IPS-15b (cell line): Measurements from ENCODE around the gene SNX9.
"Not testable (repeated sequence)": the region's sequence is repeated elsewhere in the genome, so short reads cannot be mapped to it uniquely, and the experiment has no call there.

Experiments used
- H3K27me3 ChIP-seq: one replicate; pipeline ENCODE4 v1.6.1; 2013; ENCODE audit warnings: low read length; ENCODE audit not compliant: control insufficient read depth, insufficient read depth
- H3K36me3 ChIP-seq: one replicate; pipeline ENCODE4 v1.6.1; 2013; ENCODE audit warnings: low read length; ENCODE audit not compliant: control insufficient read depth, insufficient read depth
- H3K4me1 ChIP-seq: one replicate; pipeline ENCODE4 v1.6.1; 2013; ENCODE audit warnings: mild to moderate bottlenecking, low read length; ENCODE audit not compliant: control insufficient read depth, insufficient read depth
- H3K4me3 ChIP-seq: one replicate; pipeline ENCODE4 v1.5.1; 2013; ENCODE audit warnings: low read depth, low read length
- H3K9ac ChIP-seq: one replicate; pipeline ENCODE4 v1.6.1; 2013; ENCODE audit warnings: low read depth, mild to moderate bottlenecking, low read length
- H3K9me3 ChIP-seq: one replicate; pipeline ENCODE4 v1.6.1; 2013; ENCODE audit warnings: mild to moderate bottlenecking, low read length; ENCODE audit not compliant: control insufficient read depth, insufficient read depth

Gene SNX9

DNA sequence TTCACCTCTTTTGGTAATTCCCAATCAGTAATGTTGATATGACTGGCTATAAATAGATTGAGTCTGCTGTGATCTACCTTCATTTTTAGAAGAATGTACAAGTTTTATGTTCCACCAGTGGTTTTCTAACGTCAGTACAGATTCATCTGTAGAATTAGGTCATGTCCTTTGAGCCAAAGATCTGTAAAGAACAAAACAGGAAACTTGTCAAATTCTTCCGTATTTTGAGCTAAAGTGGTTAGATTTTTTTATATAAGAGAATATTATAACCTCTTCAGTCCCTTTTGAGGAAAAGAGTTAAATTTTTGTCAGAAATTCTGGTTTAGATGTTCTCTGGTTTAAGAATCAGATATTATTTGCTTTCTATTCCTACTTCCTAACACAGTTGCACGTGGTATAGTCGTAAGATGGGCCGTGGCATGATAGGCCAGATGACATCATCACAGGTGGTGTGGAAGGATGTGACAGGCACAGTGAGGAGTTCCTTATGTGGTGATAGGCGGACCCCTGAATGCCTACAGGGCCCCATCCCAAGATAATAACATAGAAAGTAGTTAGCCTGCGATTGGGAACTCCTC lies 62.3 kb downstream of the SNX9 start:
- Histone ChIP-seq H3K9me3 (no peaks in the 10 kb centered on the region), H3K27me3 (no peaks in the 10 kb centered on the region), H3K36me3 (peaks cover 7% of the 10 kb centered on the region), H3K9ac (no peak overlapping the region), H3K4me3 (no peak overlapping the region), H3K4me1 (peaks cover 2% of the 10 kb centered on the region)

DNA sequence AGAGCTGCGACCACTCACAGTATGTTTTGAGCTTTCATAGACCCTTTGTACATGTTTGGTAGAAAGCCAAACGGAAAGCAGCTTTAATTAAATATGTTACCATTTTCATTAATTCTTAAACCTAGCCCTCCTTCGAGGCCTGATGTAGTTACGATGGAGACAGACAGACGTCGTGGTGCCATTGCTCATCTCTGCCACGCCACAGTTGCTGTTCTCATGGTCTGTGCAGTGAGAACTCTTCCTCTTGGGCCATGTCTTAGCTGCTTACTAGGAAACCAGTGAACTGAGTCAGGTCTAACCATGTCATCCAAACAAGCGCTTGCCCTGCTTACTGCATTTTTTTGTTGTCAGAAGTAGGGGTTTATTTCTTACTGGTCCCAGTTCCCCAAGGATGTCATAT lies 62.8 kb downstream of the SNX9 start:
- H3K9ac ChIP-seq, result no peak overlapping the region
- no peaks in the 10 kb centered on the region for H3K9me3 ChIP-seq
- peaks cover 7% of the 10 kb centered on the region for H3K36me3 ChIP-seq
- no peaks in the 10 kb centered on the region for H3K4me1 ChIP-seq
- no peaks in the 10 kb centered on the region for H3K27me3 ChIP-seq
- no peak overlapping the region for H3K4me3 ChIP-seq

DNA sequence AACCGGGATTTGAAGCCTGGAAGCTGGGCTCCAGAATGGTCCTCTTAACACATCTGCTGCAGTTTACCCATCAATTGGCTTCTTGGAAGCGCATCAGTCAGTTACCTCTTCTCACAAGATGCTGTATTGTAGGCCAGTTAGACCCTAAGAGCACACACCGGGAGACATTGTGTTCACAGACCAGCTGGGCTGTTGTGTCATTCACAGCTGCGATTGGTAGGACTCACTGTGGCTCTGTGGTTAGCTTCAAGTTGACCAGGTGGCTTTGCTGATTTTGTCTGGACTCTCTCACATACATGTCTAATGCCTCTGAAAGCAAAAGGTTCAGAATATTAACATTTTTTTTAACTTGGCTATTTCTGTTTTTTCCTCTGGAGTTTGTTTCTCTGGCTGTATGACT lies 64.8 kb downstream of the SNX9 start:
- Histone ChIP-seq H3K9me3 (no peaks in the 10 kb centered on the region), H3K4me1 (no peaks in the 10 kb centered on the region), H3K9ac (no peak overlapping the region), H3K27me3 (no peaks in the 10 kb centered on the region), H3K4me3 (no peak overlapping the region), H3K36me3 (peaks cover 7% of the 10 kb centered on the region)

DNA sequence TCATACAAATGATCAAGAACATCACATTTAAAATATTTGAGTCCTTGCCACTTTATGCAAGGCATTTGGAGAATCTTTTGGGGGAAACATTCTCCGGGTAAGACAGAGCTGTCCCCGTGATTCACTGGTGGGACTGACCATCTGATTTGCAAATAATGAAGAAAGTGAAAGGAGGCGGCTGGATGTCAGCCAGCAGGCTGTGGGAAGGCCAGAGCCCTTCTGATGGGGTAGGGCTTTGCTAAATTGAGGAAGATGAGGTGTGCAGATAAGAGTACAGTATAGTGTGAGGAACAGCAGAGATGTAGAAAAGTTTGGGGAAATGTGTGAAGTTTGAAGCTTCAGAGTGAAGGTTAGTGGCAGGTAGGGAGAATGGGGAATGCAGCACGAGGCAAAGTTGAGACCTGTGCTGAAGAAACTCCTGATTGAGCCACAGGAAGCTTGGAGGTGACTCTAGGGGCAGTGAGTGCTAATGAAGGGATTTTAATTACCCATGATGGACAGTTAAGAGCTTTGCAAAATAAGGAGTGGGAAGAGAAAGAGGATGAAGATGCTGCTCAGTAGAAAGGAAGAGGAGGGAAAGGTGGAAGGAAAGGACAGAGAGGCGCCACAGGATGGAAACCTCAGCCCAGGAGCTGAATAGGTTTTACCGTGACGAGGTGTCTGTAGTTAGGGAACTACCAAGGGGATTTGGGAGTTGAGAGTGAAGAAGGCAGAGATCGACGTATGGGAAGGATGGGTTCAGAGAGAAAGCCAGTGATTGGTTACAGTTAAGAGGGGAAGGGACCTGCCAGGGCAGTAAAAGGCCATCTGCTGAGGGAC lies 68.7 kb downstream of the SNX9 start:
- Histone ChIP-seq H3K4me3 (no peak overlapping the region), H3K9me3 (no peaks in the 10 kb centered on the region), H3K9ac (no peak overlapping the region), H3K36me3 (peaks cover 5% of the 10 kb centered on the region), H3K4me1 (no peaks in the 10 kb centered on the region), H3K27me3 (no peaks in the 10 kb centered on the region)

DNA sequence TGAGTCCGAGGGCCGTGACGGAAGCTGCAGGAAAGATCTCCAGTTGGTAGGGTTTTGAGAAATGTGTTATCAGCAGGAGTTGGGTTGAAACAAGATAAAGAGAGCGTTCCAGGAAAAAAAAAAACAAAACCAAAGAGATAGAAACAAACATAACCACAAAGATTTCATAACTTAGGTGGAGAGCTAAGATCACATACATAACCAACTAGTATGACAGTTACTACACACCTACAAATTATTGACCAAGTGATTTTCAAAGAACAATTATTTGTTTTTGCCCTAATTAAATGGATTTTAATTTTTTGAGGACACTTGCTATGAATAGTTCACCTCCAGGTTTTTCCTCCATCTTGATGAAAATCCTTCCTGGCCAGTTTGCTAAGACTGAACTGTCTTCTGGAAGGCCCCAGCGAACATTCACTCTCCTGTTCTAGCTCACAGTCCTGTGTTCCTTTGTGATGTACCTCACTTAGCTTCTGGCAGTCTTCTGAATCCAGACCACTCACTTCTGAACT lies 69.4 kb downstream of the SNX9 start:
- Histone ChIP-seq H3K4me3 (no peak overlapping the region), H3K9me3 (no peaks in the 10 kb centered on the region), H3K36me3 (peaks cover 10% of the 10 kb centered on the region), H3K9ac (no peak overlapping the region), H3K27me3 (no peaks in the 10 kb centered on the region), H3K4me1 (no peaks in the 10 kb centered on the region)

DNA sequence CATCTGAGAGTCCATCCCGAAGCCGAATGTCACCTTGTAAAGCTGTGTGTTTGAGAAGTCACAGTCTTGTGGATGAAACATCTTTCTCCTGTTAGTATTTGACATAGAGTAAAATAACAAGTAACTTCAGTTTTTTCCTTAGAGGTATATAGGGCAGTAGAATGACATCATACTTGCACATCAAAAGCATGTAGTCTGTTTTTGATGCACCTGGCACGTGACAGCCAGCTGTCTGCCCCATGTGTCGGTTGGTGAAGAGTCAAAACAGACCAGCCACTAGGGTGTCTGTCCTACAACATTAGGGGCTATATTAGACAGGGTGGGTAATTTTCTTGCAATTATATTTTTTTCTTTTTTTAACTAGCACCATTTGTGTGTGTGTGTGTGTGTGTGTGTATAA lies 70.2 kb downstream of the SNX9 start:
- H3K9me3 ChIP-seq, result no peaks in the 10 kb centered on the region
- H3K4me1 ChIP-seq, result no peaks in the 10 kb centered on the region
- H3K36me3 ChIP-seq, result peaks cover 11% of the 10 kb centered on the region
- no peak overlapping the region for H3K9ac ChIP-seq
- no peaks in the 10 kb centered on the region for H3K27me3 ChIP-seq
- no peak overlapping the region for H3K4me3 ChIP-seq

DNA sequence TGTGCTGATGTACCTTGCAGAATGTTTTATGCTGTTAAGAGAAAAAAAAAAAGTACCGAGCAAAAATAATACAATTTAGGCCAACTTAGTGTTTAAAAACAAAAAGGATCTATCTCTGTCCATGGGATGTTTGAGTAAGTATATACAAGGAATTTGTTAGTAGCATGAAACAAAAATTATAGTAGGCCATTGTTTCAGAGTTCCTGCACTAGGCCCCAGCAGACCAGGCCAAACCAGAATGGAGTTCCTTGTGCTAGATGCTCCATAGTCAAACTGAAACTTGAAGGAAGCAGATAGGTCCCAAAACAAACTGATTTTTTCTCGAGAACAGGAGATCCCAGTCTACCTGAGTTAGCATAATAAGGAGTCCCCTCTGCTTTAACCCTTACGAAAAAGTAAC lies 72.5 kb downstream of the SNX9 start:
- no peaks in the 10 kb centered on the region for H3K4me1 ChIP-seq
- no peak overlapping the region for H3K9ac ChIP-seq
- no peaks in the 10 kb centered on the region for H3K27me3 ChIP-seq
- H3K4me3 ChIP-seq, result no peak overlapping the region
- H3K9me3 ChIP-seq, result no peaks in the 10 kb centered on the region
- H3K36me3 ChIP-seq, result peaks cover 11% of the 10 kb centered on the region

DNA sequence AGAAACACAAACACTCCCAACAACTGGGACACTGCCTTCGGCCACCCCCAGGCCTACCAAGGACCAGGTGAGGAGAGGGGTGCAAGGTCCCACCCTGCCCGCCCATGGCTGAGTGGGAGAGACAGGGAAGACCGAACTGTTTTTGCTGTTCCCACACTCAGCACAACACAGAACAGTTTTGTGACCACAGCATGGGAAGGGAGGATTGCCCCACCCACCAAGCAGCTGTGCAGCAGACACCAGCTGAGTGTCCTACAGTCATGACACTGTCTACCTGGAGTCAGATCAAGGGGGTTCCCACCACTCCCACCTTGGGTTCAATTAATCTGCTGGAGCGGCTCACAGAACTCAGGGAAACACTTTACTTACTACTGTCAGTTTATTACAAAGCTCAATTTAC lies 73.9 kb downstream of the SNX9 start:
- Histone ChIP-seq H3K27me3 (no peaks in the 10 kb centered on the region), H3K36me3 (peaks cover 11% of the 10 kb centered on the region)

DNA sequence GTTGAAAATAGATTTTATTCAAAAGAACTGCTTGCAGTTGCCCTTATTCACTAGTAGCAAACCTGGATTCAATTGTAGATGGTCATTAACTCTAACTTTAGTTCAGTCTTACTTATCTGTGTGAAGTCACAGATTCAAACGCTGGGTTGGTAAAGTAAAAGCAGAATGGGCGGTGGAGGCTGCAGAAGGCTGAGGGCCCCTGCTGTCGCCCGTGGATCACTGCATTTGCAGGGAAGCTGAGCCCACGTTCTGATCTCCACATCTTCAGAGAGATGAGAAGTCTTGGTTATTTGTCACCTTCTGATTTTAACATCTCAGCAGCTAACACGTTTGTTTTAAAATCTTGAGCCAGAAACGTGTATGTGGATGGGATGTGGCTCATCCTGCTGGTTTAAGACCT lies 75.1 kb downstream of the SNX9 start:
- no peaks in the 10 kb centered on the region for H3K9me3 ChIP-seq
- no peak overlapping the region for H3K4me3 ChIP-seq
- no peak overlapping the region for H3K9ac ChIP-seq
- H3K27me3 ChIP-seq, result no peaks in the 10 kb centered on the region
- peaks cover 16% of the 10 kb centered on the region for H3K36me3 ChIP-seq
- H3K4me1 ChIP-seq, result no peaks in the 10 kb centered on the region

More for the DNA sequence above, 73.9 kb downstream of the SNX9 start:
- Histone ChIP-seq H3K9me3 (no peaks in the 10 kb centered on the region), H3K4me3 (no peak overlapping the region), H3K9ac (no peak overlapping the region), H3K4me1 (no peaks in the 10 kb centered on the region)

DNA sequence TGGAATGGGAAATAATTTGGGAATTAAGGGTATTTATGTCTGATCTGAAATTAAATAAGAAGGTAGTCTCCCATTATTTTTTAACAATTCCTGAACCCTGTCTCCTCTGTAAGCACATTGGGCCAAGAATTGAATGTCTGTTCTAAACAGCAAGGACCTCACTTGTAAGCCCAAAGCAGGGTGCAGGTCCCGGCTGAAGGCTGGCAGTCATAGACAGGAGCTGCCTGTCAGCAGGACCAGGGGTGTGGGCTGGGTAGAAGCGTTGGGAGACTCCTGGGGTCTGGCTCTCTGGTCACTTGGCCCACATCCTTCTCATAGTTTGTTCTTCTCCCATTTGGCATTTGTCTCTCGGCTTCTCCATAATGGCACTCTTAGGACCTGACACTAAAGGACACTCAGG lies 75.6 kb downstream of the SNX9 start:
- peaks cover 16% of the 10 kb centered on the region for H3K36me3 ChIP-seq

DNA sequence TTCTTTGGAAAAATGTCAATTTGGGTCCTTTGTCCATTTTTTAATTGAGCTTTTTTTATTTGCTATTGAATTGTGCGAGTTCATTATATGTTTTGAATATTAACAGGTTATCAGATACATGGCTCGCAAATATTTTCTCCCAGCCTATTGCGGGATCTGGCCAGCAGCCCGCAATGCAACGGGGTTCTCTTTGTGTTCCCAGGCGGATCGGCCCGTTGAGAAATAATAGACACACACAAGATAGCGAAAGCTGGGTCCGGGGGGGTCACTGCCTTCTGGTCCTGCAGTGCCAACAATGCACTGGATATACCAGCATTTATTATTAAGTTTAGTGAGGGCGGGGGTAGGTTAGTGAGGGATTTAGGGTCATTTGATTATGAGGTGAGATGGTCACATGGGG lies 77.2 kb downstream of the SNX9 start:
- not testable (repeated sequence) for H3K27me3 ChIP-seq, H3K9ac ChIP-seq, H3K4me1 ChIP-seq, H3K4me3 ChIP-seq, H3K9me3 ChIP-seq
- peaks cover 16% of the 10 kb centered on the region for H3K36me3 ChIP-seq

More for the DNA sequence above, 75.6 kb downstream of the SNX9 start:
- Histone ChIP-seq H3K9me3 (no peaks in the 10 kb centered on the region), H3K9ac (no peak overlapping the region), H3K27me3 (no peaks in the 10 kb centered on the region), H3K4me3 (no peak overlapping the region), H3K4me1 (no peaks in the 10 kb centered on the region)

DNA sequence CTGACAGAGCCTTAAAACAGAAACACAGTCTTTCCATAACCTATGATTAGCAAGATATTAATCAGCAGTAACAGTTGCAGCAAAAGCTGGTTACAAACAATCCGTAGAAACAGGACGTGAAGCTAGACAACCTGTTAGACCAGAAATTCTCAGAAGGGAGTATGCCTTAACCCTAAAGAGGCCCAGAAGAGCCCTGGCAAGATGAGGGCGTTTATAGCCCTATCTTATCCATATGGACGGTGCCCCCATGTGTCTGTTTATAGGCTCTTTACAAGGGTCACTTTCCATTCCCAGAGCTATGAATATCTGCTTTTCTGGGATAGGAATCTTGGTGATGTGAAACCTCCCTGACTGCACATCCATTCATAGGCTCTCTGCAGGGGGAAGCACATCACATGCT lies 77.7 kb downstream of the SNX9 start:
- H3K27me3 ChIP-seq, H3K4me3 ChIP-seq, H3K9ac ChIP-seq, H3K4me1 ChIP-seq, H3K9me3 ChIP-seq: not testable (repeated sequence)
- peaks cover 16% of the 10 kb centered on the region for H3K36me3 ChIP-seq
